GM19035 (cell line): Measurements from ENCODE around the gene CD36.
A peak's percentile ranks its signal among the peaks of the same experiment; 100 is the strongest.
"Not testable (repeated sequence)": the region's sequence is repeated elsewhere in the genome, so short reads cannot be mapped to it uniquely, and the experiment has no call there.

Source experiments
- ATAC-seq: cut with Tn5 transposase; IDR thresholded peaks from one replicate; pipeline ENCODE4 v1.9.1; 2021; ENCODE audit not compliant: unreplicated experiment

The CD36 gene

GRCh38 chr7:80649011-80649410 is 10.6 kb downstream of the CD36 start:
- no peak for ATAC-seq

GRCh38 chr7:80650030-80650429 is 11.6 kb downstream of the CD36 start:
- ATAC-seq, result no peak

GRCh38 chr7:80651471-80651870 is 13.0 kb downstream of the CD36 start:
- no peak for ATAC-seq

- no peak for ATAC-seq
Observed at GRCh38 chr7:80653244-80653643, 14.8 kb downstream of the CD36 start.

- ATAC-seq, result no peak
Observed at GRCh38 chr7:80654887-80655340, 16.5 kb downstream of the CD36 start.

- ATAC-seq, result no peak
Observed at GRCh38 chr7:80656029-80656428, 17.6 kb downstream of the CD36 start.

GRCh38 chr7:80659120-80660055 is 20.9 kb downstream of the CD36 start:
- peak; percentile 64 for ATAC-seq

GRCh38 chr7:80660939-80661338 is 22.5 kb downstream of the CD36 start:
- ATAC-seq, result no peak

- ATAC-seq, result no peak
Observed at GRCh38 chr7:80661729-80662128, 23.3 kb downstream of the CD36 start.

- ATAC-seq, result no peak
Observed at GRCh38 chr7:80662252-80662651, 23.8 kb downstream of the CD36 start.

- ATAC-seq, result no peak
Observed at GRCh38 chr7:80665526-80665925, 27.1 kb downstream of the CD36 start.

GRCh38 chr7:80666376-80666775 is 27.9 kb downstream of the CD36 start:
- ATAC-seq, result no peak

GRCh38 chr7:80669367-80669766 is 30.9 kb downstream of the CD36 start:
- ATAC-seq, result not testable (repeated sequence)

- ATAC-seq, result no peak
Observed at GRCh38 chr7:80671744-80672143, 33.3 kb downstream of the CD36 start.

GRCh38 chr7:80675090-80675489 is 36.6 kb downstream of the CD36 start:
- no peak for ATAC-seq

GRCh38 chr7:80676404-80676803 is 38.0 kb downstream of the CD36 start:
- no peak for ATAC-seq

- ATAC-seq, result no peak
Observed at GRCh38 chr7:80677629-80678028, 39.2 kb downstream of the CD36 start.

GRCh38 chr7:80678707-80679106 is 40.3 kb downstream of the CD36 start:
- no peak for ATAC-seq

GRCh38 chr7:80679921-80680907 is 41.8 kb downstream of the CD36 start:
- ATAC-seq, result no peak

- ATAC-seq, result peak; percentile 71
Observed at GRCh38 chr7:80681272-80681885, 42.9 kb downstream of the CD36 start.

- ATAC-seq, result no peak
Observed at GRCh38 chr7:80682744-80683143, 44.3 kb downstream of the CD36 start.
